HT-29 (cell line): Measurements from ENCODE around the gene TEAD1. TPM values are rescaled to one million over a fixed set of nuclear protein-coding genes. Genes with fewer than 3 reads are reported as not detected.

ENCODE experiments used
- DNase-seq: peaks from one replicate; pipeline ENCODE4 v3.0.0-alpha.2; 2015; ENCODE audit warnings: low spot score
- total RNA-seq: library from RNA; depleted of rRNA; stranded (reverse); fragments of >200 nt; shearing (Covaris generic); gene quantifications from 2 replicates; pipeline ENCODE4 v1.2.3, GENCODE V29; 2014

The TEAD1 gene
- total RNA-seq, 1 experiment from 2014 or later, result 102 TPM

- DNase-seq, result peak; percentile 72
Measured at GRCh38 chr11:12893787-12894672, 219.8 kb downstream of the TEAD1 start.

- no peak for DNase-seq
Measured at GRCh38 chr11:12897390-12897789, 223.2 kb downstream of the TEAD1 start.

GRCh38 chr11:12897867-12898266 is 223.6 kb downstream of the TEAD1 start:
- no peak for DNase-seq

- peak; percentile 32 for DNase-seq
Measured at GRCh38 chr11:12900496-12900895, 226.3 kb downstream of the TEAD1 start.

GRCh38 chr11:12901272-12901671 is 227.1 kb downstream of the TEAD1 start:
- no peak for DNase-seq

- no peak for DNase-seq
Measured at GRCh38 chr11:12901874-12902481, 227.8 kb downstream of the TEAD1 start.

- DNase-seq, result no peak
Measured at GRCh38 chr11:12902791-12903486, 228.7 kb downstream of the TEAD1 start.

GRCh38 chr11:12905435-12905834 is 231.2 kb downstream of the TEAD1 start:
- DNase-seq, result no peak

- no peak for DNase-seq
Measured at GRCh38 chr11:12906501-12906900, 232.3 kb downstream of the TEAD1 start.

GRCh38 chr11:12909879-12910278 is 235.7 kb downstream of the TEAD1 start:
- no peak for DNase-seq

- DNase-seq, result peak; percentile 63
Measured at GRCh38 chr11:12914400-12914912, 240.2 kb downstream of the TEAD1 start.

GRCh38 chr11:12915093-12915492 is 240.9 kb downstream of the TEAD1 start:
- DNase-seq, result no peak

- no peak for DNase-seq
Measured at GRCh38 chr11:12917822-12918221, 243.6 kb downstream of the TEAD1 start.

- no peak for DNase-seq
Measured at GRCh38 chr11:12918667-12919066, 244.4 kb downstream of the TEAD1 start.

- DNase-seq, result no peak
Measured at GRCh38 chr11:12922418-12922817, 248.2 kb downstream of the TEAD1 start.

- no peak for DNase-seq
Measured at GRCh38 chr11:12922980-12923507, 248.8 kb downstream of the TEAD1 start.

- no peak for DNase-seq
Measured at GRCh38 chr11:12924650-12925049, 250.4 kb downstream of the TEAD1 start.

GRCh38 chr11:12925520-12925919 is 251.3 kb downstream of the TEAD1 start:
- no peak for DNase-seq

GRCh38 chr11:12927221-12927620 is 253.0 kb downstream of the TEAD1 start:
- DNase-seq, result no peak

GRCh38 chr11:12927886-12928285 is 253.7 kb downstream of the TEAD1 start:
- no peak for DNase-seq

- DNase-seq, result no peak
Measured at GRCh38 chr11:12930850-12931249, 256.6 kb downstream of the TEAD1 start.

- DNase-seq, result no peak
Measured at GRCh38 chr11:12932485-12932884, 258.3 kb downstream of the TEAD1 start.
